Fibroblast of gingiva (primary cell): Measurements from ENCODE around the gene BBX.
A peak's percentile ranks its signal among the peaks of the same experiment; 100 is the strongest.
"Not testable (repeated sequence)": the region's sequence is repeated elsewhere in the genome, so short reads cannot be mapped to it uniquely, and the experiment has no call there.

Experiments used
- DNase-seq: peaks from one replicate; pipeline ENCODE4 v3.0.0-alpha.2; 2011; ENCODE audit warnings: low read depth

The BBX gene

DNA sequence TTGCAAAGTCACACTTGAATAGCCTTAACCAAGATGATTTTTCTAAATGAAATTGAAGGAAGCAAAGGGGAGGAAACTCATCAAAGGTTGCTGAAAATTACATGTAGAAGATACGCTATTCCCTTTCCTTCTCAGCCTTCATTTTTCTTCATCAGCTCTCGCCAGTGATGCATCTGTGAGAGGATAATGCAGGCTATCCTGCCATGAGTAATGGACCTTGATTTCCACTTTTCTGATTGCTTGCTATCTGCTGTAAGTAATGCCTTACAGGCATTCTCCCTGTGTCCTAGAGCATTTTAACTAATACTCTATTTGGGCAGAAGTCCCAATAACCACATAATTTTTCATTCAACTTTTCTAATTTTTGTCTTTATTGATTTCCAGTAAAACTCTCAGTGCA, 162.6 kb downstream of the BBX start:
- no peak for DNase-seq

- no peak for DNase-seq
These were observed 164.4 kb downstream of the BBX start for GRCh38 chr3:107687056-107687581.

- no peak for DNase-seq
These were observed 166.6 kb downstream of the BBX start for GRCh38 chr3:107689355-107689754.

DNA sequence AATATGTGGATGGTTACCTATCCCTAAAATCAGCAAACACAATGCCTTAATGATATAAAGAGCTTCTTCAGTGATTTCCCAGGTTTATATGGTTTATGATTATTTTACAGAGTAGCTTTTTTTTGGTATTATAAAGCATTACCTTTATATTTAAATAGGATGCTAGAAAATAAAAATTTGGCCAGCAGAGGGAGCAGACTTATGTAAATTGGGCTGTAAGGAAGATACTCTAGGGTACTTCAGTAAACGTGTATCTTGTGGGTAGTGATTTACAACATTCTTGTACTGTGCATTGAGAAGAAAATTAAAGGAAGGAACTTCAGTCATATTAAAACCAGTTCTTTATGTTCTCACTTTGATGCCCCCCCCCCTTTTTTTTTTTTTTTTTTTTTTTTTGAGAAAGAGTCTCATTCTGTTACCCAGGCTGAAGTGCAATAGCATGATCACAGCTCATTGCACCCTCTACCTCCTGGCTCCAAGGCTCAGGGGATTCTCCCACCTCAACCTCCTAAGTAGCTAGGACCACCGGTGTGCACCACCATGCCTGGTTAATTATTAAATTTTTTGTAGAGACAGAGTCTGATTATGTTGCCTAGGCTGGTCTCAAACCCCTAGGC, 167.9 kb downstream of the BBX start:
- peak; percentile 67 for DNase-seq

GRCh38 chr3:107691984-107692383, 169.2 kb downstream of the BBX start:
- not testable (repeated sequence) for DNase-seq

DNA sequence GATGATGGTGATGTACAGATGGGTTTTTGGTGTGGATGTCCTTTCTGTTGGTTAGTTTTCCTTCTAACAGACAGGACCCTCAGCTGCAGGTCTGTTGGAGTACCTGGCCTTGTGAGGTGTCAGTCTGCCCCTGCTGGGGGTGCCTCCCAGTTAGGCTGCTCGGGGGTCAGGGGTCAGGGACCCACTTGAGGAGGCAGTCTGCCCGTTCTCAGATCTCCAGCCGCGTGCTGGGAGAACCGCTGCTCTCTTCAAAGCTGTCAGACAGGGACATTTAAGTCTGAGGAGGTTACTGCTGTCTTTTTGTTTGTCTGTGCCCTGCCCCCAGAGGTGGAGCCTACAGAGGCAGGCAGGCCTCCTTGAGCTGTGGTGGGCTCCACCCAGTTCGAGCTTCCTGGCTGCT, 174.6 kb downstream of the BBX start:
- not testable (repeated sequence) for DNase-seq

- DNase-seq = not testable (repeated sequence)
These were observed 175.1 kb downstream of the BBX start for GRCh38 chr3:107697855-107698254.

GRCh38 chr3:107699682-107700081, 176.9 kb downstream of the BBX start:
- no peak for DNase-seq

DNA sequence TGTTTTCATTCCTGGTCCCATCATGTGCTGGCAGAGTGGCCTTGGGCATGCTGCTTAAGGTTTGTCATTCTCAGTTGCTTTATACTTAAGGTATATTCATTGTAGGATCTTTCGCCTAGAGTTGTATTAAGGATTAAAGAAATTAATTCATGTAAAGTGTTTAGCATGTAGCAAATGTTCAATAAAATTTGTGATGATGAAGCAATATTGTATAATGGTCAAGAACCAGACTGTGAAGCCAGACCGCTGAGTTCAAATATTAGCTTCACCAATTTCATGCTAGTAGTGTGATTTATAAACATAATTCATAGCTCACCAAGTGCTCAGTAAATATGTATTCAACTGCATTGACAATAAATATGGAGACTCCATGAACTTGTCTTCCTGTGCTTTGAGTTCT, 178.5 kb downstream of the BBX start:
- DNase-seq = no peak

DNA sequence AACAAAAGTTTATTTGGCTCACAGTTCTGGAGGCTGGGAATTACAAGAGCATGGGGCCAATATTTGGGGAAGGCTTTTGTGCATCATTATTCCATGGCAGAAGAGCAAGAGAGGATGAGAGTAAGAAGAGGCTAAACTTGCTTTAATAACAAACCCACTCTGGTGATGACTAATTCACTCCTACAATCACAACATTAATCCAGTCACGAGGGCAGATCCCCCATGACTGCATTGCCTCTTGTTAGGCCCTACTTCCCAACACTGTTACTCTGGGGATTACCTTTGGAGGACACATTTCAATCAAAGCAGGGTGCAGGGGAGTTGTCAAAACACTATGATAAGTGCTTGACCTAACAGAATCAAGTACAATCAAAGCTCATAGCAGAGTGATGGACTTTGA, 181.7 kb downstream of the BBX start:
- DNase-seq = peak; percentile 3

- peak; percentile 45 for DNase-seq
These were observed 182.3 kb downstream of the BBX start for GRCh38 chr3:107705046-107705445.

- peak; percentile 6 for DNase-seq
These were observed 188.1 kb downstream of the BBX start for GRCh38 chr3:107710851-107711250.

- DNase-seq = no peak
These were observed 194.0 kb downstream of the BBX start for GRCh38 chr3:107716734-107717133.

- DNase-seq = no peak
These were observed 195.8 kb downstream of the BBX start for GRCh38 chr3:107718547-107718946.

DNA sequence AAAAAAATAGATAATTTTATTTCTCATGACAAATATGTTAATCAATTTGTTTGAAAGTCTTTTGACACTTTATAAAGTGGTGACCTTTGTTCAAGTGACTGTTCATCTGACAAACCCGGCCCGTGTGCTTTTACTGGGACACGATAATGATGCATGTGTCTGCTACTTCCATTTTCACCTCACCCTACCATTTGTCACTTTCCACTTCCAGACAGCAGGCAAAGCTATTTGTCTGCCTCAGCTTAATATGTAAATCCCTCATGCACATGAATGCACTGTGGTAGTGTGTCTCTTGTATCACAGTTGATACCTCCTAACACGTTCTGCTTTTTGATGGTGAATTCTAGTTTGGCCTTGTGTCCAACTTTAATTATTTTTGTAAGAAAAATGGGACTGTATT, 204.3 kb downstream of the BBX start:
- DNase-seq = no peak

DNA sequence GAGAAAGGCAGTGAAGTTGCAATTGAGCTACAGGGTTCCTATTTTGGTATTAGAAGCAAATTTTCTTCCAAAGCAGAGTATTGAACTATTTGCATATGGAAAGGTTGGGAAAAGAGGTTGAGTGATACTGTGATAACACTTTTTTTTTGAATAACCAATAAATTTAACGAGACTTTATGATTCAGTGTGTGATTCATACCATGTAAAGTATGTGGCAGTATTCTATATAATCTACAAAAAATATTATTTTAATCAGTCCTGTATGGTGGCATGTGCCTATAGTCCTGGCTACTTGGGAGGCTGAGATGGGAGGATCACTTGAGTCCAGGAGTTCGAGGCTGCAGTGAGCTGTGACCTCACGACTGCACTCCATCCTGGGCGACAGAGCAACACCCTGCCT, 206.9 kb downstream of the BBX start:
- no peak for DNase-seq

DNA sequence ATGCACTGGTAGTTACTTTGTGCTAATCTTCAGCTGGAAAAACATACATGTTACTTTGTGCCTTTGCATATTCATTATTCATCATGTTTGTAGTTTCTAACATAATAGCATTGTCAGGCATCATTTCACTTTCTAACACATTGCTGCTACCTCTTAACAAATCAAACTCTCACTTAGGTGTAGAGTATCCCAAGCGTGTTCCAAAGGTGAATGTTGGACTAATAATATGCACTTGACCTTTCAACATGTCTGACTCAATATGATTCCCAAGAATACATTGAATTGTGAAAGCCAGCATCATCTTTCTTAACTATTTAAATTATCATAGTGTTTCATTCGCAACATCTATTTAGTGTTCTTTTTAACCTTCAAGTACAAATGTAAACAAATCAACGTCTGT, 211.6 kb downstream of the BBX start:
- DNase-seq = no peak

DNA sequence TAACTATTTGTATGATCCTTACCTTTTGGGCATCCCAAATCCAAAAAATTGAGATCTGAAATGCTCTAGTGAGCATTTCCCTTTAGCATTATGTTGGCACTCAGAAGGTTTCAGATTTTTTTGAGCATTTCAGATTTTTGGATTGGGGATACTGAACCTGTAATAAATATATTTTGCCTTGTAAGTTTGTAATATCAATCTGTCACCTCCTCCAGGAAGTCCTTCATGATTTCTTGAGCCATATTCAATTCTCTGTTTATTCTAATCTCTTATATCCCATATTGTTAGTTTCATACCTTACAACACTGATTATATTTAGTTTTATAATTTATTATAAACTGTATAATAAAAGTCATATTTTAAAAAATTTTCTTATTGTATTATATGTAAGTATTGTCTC, 215.2 kb downstream of the BBX start:
- DNase-seq = no peak

- no peak for DNase-seq
These were observed 215.9 kb downstream of the BBX start for GRCh38 chr3:107738486-107739183.

GRCh38 chr3:107739227-107739626, 216.5 kb downstream of the BBX start:
- DNase-seq = no peak

GRCh38 chr3:107740992-107741896, 218.5 kb downstream of the BBX start:
- DNase-seq = peak; percentile 19

- no peak for DNase-seq
These were observed 222.6 kb downstream of the BBX start for GRCh38 chr3:107745354-107745753.
